Bronchial epithelial cell (primary cell): ENCODE measurements around the gene SELENON. TPM values are rescaled to one million over a fixed set of nuclear protein-coding genes. Genes with fewer than 3 reads are reported as not detected.

ENCODE experiments used
- DNase-seq: peaks from one replicate; pipeline ENCODE4 v3.0.0-alpha.2; 2010; ENCODE audit warnings: low read depth
- FAIRE-seq: peaks from 2 replicates; lab custom pipeline; 2011; peaks lifted over from hg19 to GRCh38; lab: Jason Lieb, UNC
- H3K27me3 ChIP-seq: 2 replicates; pipeline ENCODE4 v1.5.1; 2011; ENCODE audit warnings: low read length; ENCODE audit not compliant: control insufficient read depth, insufficient read depth
- H3K36me3 ChIP-seq: 2 replicates; pipeline ENCODE4 v1.5.1; 2011; ENCODE audit warnings: low read length; ENCODE audit not compliant: control insufficient read depth, insufficient read depth
- H3K4me3 ChIP-seq: 2 replicates; pipeline ENCODE4 v1.5.1; 2011; ENCODE audit warnings: mild to moderate bottlenecking, low read depth, low read length, control low read depth
- CTCF ChIP-seq: IDR thresholded peaks from 2 replicates; pipeline ENCODE4 v1.5.1; 2011; ENCODE audit warnings: mild to moderate bottlenecking, moderate library complexity, low read length, control low read depth, inconsistent platforms; ENCODE audit not compliant: insufficient read depth, severe bottlenecking
- total RNA-seq: library from RNA; depleted of rRNA; stranded (reverse); fragments of >200 nt; gene quantifications from 2 replicates; pipeline ENCODE4 v1.2.1, GENCODE V29; 2014

The SELENON gene
- total RNA-seq, 1 donor from 2014 or later = 3.4 TPM

GRCh38 chr1:25779388-25779787 lies 20.6 kb upstream of the SELENON start:
- TF ChIP-seq CTCF = no peak
- H3K27me3 ChIP-seq = peaks cover 4% of the 10 kb centered on the region
- no peaks in the 10 kb centered on the region for H3K36me3 ChIP-seq
- FAIRE-seq (no peak), DNase-seq (no peak)
- no peak overlapping the region for H3K4me3 ChIP-seq

- no peak for FAIRE-seq
- H3K36me3 ChIP-seq = no peaks in the 10 kb centered on the region
- peaks cover 4% of the 10 kb centered on the region for H3K27me3 ChIP-seq
- TF ChIP-seq CTCF = no peak
- no peak for DNase-seq
- no peak overlapping the region for H3K4me3 ChIP-seq
Measured at GRCh38 chr1:25779894-25780293, 20.1 kb upstream of the SELENON start.

GRCh38 chr1:25780318-25781129 lies 19.5 kb upstream of the SELENON start:
- Histone ChIP-seq H3K27me3 (peaks cover 4% of the 10 kb centered on the region), H3K36me3 (no peaks in the 10 kb centered on the region), H3K4me3 (no peak overlapping the region)
- DNase-seq = no peak
- no peak for FAIRE-seq
- TF ChIP-seq CTCF = no peak

- no peak for TF ChIP-seq CTCF
- no peaks in the 10 kb centered on the region for H3K36me3 ChIP-seq
- FAIRE-seq = no peak
- DNase-seq = no peak
- H3K4me3 ChIP-seq = no peak overlapping the region
- H3K27me3 ChIP-seq = peaks cover 4% of the 10 kb centered on the region
Measured at GRCh38 chr1:25781130-25781433, 18.9 kb upstream of the SELENON start.

- FAIRE-seq (peak; percentile 90), DNase-seq (no peak)
- Histone ChIP-seq H3K4me3 (no peak overlapping the region), H3K36me3 (no peaks in the 10 kb centered on the region), H3K27me3 (peaks cover 4% of the 10 kb centered on the region)
- no peak for TF ChIP-seq CTCF
Measured at GRCh38 chr1:25782608-25783201, 17.3 kb upstream of the SELENON start.

GRCh38 chr1:25784575-25785051 lies 15.4 kb upstream of the SELENON start:
- H3K27me3 ChIP-seq = peaks cover 2% of the 10 kb centered on the region
- TF ChIP-seq CTCF = no peak
- FAIRE-seq (peak; percentile 60), DNase-seq (no peak)
- no peak overlapping the region for H3K4me3 ChIP-seq
- no peaks in the 10 kb centered on the region for H3K36me3 ChIP-seq
